ENCODE data around the gene AMN.

GRCh38 chr14:102970496-102970895, 48.0 kb downstream of the AMN start:
- TF ChIP-seq POLR2A (IDR thresholded peaks at IDR 0.05; ENCODE audit: low read length) (no peak), GATA1 (IDR thresholded peaks at IDR 0.05; ENCODE audit: low read depth, low read length) (no peak)

Measured in erythroblast (primary cell).